Caco-2 (cell line): ENCODE measurements around the gene USE1. TPM values are rescaled to one million over a fixed set of nuclear protein-coding genes. Genes with fewer than 3 reads are reported as not detected.
A peak's percentile ranks its signal among the peaks of the same experiment; 100 is the strongest.

ENCODE experiments used
- BruUV-seq: library from RNA; stranded (reverse); fragments of 400-500 nt; replicated peaks from 2 replicates; lab custom pipeline; 2021; lab: Mats Ljungman, UMichigan
- CTCF ChIA-PET: fragments of 300-600 bp; sonication (Branson Sonifier 250); formaldehyde crosslinking; loops from one replicate; lab custom pipeline; 2022; ENCODE audit warnings: antibody characterized with exemption; lab: Charles Lee
- POLR2A ChIA-PET: fragments of 300-600 bp; sonication (Branson Sonifier 250); formaldehyde crosslinking; loops from one replicate; lab custom pipeline; 2022; ENCODE audit warnings: antibody characterized with exemption; lab: Charles Lee
- DNase-seq, 2 experiments: peaks; one replicate each; pipeline versions ENCODE4 v3.0.0 to v3.0.0-alpha.2; 2020 to 2022
- H3K27me3 ChIP-seq: replicated peaks from 2 replicates; pipeline ENCODE4 v1.6.0; 2011; ENCODE audit warnings: low read length; ENCODE audit not compliant: control insufficient read depth, insufficient read depth
- H3K36me3 ChIP-seq: 2 replicates; pipeline ENCODE4 v1.5.1; 2011; ENCODE audit warnings: low read length; ENCODE audit not compliant: control insufficient read depth, insufficient read depth
- H3K4me1 ChIP-seq: fragments of 250-450 bp; sonication (Bioruptor Pico); 2 replicates; pipeline ENCODE4 v1.5.1; 2020; ENCODE audit warnings: mild to moderate bottlenecking
- H3K4me3 ChIP-seq: 2 replicates; pipeline ENCODE4 v1.5.1; 2011; ENCODE audit warnings: low read depth, mild to moderate bottlenecking, control low read depth, low read length
- H3K9me3 ChIP-seq: fragments of 250-450 bp; sonication (Bioruptor Pico); 2 replicates; pipeline ENCODE4 v1.5.1; 2020; ENCODE audit warnings: mild to moderate bottlenecking, moderate library complexity
- H3K27ac Mint-ChIP-seq: one replicate; pipeline ENCODE4 v1.8.0; 2022; ENCODE audit warnings: mixed read lengths; ENCODE audit not compliant: unreplicated experiment
- H3K27me3 Mint-ChIP-seq: one replicate; pipeline ENCODE4 v1.8.0; 2022; ENCODE audit warnings: mixed read lengths; ENCODE audit not compliant: insufficient read depth, unreplicated experiment
- H3K36me3 Mint-ChIP-seq: one replicate; pipeline ENCODE4 v1.8.0; 2022; ENCODE audit warnings: mild to moderate bottlenecking, mixed read lengths; ENCODE audit not compliant: insufficient read depth, unreplicated experiment
- H3K4me1 Mint-ChIP-seq: one replicate; pipeline ENCODE4 v1.8.0; 2022; ENCODE audit warnings: low read depth, mixed read lengths; ENCODE audit not compliant: unreplicated experiment
- H3K4me3 Mint-ChIP-seq: one replicate; pipeline ENCODE4 v1.8.0; 2022; ENCODE audit warnings: mild to moderate bottlenecking, moderate library complexity, mixed read lengths; ENCODE audit not compliant: unreplicated experiment
- H3K9me3 Mint-ChIP-seq: one replicate; pipeline ENCODE4 v1.8.0; 2022; ENCODE audit warnings: mixed read lengths; ENCODE audit not compliant: unreplicated experiment
- CTCF ChIP-seq, 2 experiments: fragments of 200-600 bp in 1 of 2; IDR thresholded peaks; 1 replicate in 1 of 2; 2 replicates in 1 of 2; pipeline versions ENCODE4 v1.5.1 to v1.8.0; 2011 to 2022; ENCODE audit warnings: antibody characterized with exemption in 1 of 2, control low read depth in 1 of 2, inconsistent platforms in 1 of 2, low read depth in 1 of 2, low read length in 1 of 2, mild to moderate bottlenecking in 1 of 2, moderate library complexity in 1 of 2; ENCODE audit not compliant: insufficient read depth in 1 of 2, severe bottlenecking in 1 of 2, unreplicated experiment in 1 of 2
- intact Hi-C: fragments of 100-400 bp; cut with micrococcal nuclease; formaldehyde crosslinking; loops from one replicate; pipeline ENCODE4 v1.10.0; 2022; ENCODE audit not compliant: unreplicated experiment
- total RNA-seq: library from RNA; stranded (reverse); gene quantifications from 2 replicates; pipeline ENCODE4 v1.2.3, GENCODE V29; 2022

USE1 gene
- total RNA-seq, 1 experiment from 2014 or later, result 20.2 TPM

DNA sequence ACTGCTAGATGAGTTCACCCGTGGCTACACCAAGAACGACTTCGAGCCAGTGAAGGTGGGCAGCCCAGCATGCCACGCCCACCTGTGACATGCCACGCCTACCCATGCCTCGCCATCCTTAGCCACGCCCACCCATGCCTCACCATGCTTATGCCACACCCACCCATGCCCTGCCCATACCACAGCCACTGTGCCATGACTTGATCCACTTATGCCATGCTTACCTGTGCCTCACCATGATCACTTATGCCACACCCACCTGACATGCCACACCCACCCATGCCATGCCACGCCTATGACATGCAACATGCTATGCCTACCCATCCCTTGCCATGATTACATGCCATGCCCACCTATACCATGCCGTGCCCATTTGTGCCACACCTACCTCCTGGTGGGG, 12.9 kb upstream of the USE1 start:
- no peaks in the 10 kb centered on the region for H3K4me1 Mint-ChIP-seq
- H3K4me1 ChIP-seq, result no peaks in the 10 kb centered on the region
- H3K36me3 Mint-ChIP-seq, result peaks cover 34% of the 10 kb centered on the region
- H3K9me3 ChIP-seq, result no peaks in the 10 kb centered on the region
- DNase-seq, result no peak
- POLR2A ChIA-PET, result no interaction called here
- no TSS peak for BruUV-seq
- no peaks in the 10 kb centered on the region for H3K36me3 ChIP-seq
- H3K9me3 Mint-ChIP-seq, result no peaks in the 10 kb centered on the region
- no peaks in the 10 kb centered on the region for H3K27me3 ChIP-seq
- CTCF ChIA-PET, result no interaction called here
- intact Hi-C loops, result no loop called here
- no peak overlapping the region for H3K4me3 ChIP-seq
- no peak overlapping the region for H3K27ac Mint-ChIP-seq
- no peak overlapping the region for H3K4me3 Mint-ChIP-seq
- no peak for TF ChIP-seq CTCF (IDR thresholded peaks at IDR 0.05; ENCODE audit: insufficient read depth in 1 of 2, low read depth in 1 of 2, low read length in 1 of 2, severe bottlenecking in 1 of 2, unreplicated experiment in 1 of 2)
- H3K27me3 Mint-ChIP-seq, result no peaks in the 10 kb centered on the region

DNA sequence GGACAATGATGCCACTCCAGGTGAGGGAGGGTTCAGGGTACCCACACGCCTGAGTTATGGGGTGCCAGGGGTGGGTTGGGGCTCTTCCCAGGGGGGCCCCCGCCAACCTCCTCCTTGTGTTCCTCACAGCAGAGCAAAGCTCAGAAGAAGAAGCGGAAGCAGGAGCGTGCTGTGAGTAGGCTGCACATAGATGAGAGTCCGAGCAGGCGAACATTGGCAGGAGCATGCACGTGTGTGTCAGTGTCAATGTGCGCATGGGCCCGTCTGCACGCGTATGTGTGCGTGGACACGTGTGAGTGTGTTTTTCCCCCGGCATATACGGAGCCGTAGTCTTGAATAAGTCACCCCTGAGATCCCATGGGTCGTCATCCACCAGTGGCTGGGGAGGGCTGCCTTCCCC, 12.4 kb upstream of the USE1 start:
- no peaks in the 10 kb centered on the region for H3K4me1 Mint-ChIP-seq
- no peaks in the 10 kb centered on the region for H3K27me3 Mint-ChIP-seq
- CTCF ChIA-PET, result interaction anchor here (0.7 kb wide), 1 partner anchor 9 kb away, joined by 3 read pairs; no protein-coding TSS in a partner anchor
- no peak for DNase-seq
- POLR2A ChIA-PET, result no interaction called here
- TF ChIP-seq CTCF (IDR thresholded peaks at IDR 0.05; ENCODE audit: insufficient read depth in 1 of 2, low read depth in 1 of 2, low read length in 1 of 2, severe bottlenecking in 1 of 2, unreplicated experiment in 1 of 2), result no peak
- no TSS peak for BruUV-seq
- H3K27ac Mint-ChIP-seq, result no peak overlapping the region
- Histone ChIP-seq H3K27me3 (no peaks in the 10 kb centered on the region), H3K36me3 (no peaks in the 10 kb centered on the region), H3K9me3 (no peaks in the 10 kb centered on the region), H3K4me3 (no peak overlapping the region), H3K4me1 (no peaks in the 10 kb centered on the region)
- H3K9me3 Mint-ChIP-seq, result no peaks in the 10 kb centered on the region
- intact Hi-C loops, result no loop called here
- H3K36me3 Mint-ChIP-seq, result peaks cover 36% of the 10 kb centered on the region
- H3K4me3 Mint-ChIP-seq, result no peak overlapping the region

- Mint-ChIP-seq H3K27me3 (no peaks in the 10 kb centered on the region), H3K4me1 (no peaks in the 10 kb centered on the region), H3K9me3 (no peaks in the 10 kb centered on the region), H3K4me3 (no peak overlapping the region), H3K27ac (no peak overlapping the region), H3K36me3 (peaks cover 34% of the 10 kb centered on the region)
- no TSS peak for BruUV-seq
- TF ChIP-seq CTCF (IDR thresholded peaks at IDR 0.05; ENCODE audit: insufficient read depth in 1 of 2, low read depth in 1 of 2, low read length in 1 of 2, severe bottlenecking in 1 of 2, unreplicated experiment in 1 of 2), result peak; percentile 54 to 86
- intact Hi-C loops, result loop anchor here (1.0 kb wide), 1 partner anchor 77 kb away; no protein-coding TSS in a partner anchor
- ChIA-PET POLR2A (interaction anchor here (0.9 kb wide), 1 partner anchor 10 kb away, joined by 3 read pairs; the partner anchor contains the start of gene USE1), CTCF (interaction anchor here (1.3 kb wide), 1 partner anchor 77 kb away, joined by 6 read pairs; the partner anchor contains the start of gene ANKLE1)
- no peaks in the 10 kb centered on the region for H3K9me3 ChIP-seq
- no peaks in the 10 kb centered on the region for H3K4me1 ChIP-seq
- DNase-seq, result peak; percentile 59 to 73
- no peak overlapping the region for H3K4me3 ChIP-seq
- H3K27me3 ChIP-seq, result no peaks in the 10 kb centered on the region
- H3K36me3 ChIP-seq, result no peaks in the 10 kb centered on the region
Observed at GRCh38 chr19:17205237-17206140, 9.7 kb upstream of the USE1 start.
